ENCODE results near the gene DPM3.
A peak's percentile ranks its signal among the peaks of the same experiment; 100 is the strongest.

The DPM3 gene

DNA sequence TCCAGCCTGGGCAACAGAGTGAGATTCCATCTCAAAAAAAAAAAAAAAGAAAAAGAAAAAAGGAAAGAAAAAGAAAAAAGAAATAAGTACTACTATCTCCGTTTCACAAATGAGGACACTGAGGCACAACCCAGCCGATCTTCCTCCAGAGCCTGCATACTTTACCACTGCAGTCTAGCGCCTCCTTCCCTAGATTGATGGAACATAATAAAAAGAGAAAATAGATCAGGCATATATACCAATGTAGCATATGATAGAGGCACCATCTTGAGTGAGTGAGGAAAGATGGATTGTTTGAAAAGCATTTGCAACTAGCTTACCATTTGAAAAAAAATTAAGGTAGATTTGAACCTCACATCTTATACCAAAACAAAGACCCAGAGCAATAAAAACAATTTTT lies 5.2 kb upstream of the DPM3 start:
- DNase-seq = no peak

DNA sequence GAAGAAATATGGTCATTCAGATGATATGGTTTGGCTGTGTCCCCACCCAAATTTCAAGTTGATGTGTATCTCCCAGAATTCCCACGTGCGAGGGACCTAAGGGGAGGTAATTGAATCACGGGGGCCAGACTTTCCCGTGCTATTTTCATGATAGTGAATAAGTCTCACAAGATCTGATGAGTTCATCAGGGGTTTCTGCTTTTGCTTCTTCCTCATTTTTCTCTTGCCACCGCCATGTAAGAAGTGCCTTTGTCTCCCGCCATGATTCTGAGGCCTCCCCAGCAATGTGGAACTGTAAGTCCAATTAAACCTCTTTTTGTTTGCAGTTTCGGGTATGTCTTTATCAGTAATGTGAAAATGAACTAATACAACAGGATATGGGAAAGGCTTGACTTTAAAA lies 1.4 kb upstream of the DPM3 start:
- no peak for DNase-seq

DNA sequence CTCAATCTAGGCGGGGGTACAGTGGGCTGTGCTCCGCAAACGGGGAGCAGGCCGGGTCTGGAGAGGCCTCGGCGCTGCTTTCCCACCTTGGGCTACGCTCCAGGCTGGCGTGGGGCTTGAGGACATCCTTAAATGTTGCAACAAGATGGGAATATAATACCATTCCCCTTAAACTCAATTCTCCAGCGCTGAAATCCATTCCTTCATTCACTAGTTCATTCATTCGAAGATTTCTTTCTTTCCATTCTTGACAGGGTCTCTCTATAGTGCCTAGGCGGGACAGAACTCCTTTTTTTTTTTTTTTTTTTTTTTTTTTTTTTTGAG lies 261 bp upstream of the DPM3 start:
- no peak for DNase-seq

DNA sequence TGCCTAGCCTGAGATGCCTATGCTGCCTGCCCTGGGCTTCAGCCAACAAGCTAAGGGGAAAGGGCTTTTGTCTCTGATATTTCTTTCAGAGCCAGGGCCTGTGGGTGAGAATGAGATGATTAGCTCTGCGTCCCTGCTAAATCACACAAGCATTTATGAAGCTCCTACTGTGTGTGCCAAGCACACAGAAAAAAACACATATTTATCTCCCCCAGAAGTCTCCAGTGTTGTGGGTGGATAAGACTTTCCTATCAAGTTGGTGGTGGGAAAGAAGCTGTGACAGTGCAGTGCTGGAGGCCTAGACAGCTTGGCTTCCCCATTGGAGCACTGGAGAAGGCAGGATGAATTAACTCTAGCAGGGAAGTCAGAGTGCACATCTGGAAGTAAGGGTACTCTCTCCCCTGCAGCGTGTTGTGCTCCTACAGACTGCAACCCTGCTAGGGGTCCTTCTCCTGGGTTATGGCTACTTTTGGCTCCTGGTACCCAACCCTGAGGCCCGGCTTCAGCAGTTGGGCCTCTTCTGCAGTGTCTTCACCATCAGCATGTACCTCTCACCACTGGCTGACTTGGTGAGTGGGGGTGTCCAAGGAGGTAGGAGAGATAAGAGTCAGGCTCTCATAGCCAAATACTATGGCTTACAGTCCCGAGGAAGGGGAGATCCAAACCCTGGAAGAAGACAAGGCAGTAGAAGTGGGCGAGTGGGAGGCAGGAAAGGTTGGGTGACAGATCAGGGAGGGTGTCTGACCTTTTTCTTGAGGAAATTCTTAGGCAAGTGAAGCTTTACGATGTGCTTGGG lies 3.0 kb downstream of the DPM3 start:
- DNase-seq = no peak

DNA sequence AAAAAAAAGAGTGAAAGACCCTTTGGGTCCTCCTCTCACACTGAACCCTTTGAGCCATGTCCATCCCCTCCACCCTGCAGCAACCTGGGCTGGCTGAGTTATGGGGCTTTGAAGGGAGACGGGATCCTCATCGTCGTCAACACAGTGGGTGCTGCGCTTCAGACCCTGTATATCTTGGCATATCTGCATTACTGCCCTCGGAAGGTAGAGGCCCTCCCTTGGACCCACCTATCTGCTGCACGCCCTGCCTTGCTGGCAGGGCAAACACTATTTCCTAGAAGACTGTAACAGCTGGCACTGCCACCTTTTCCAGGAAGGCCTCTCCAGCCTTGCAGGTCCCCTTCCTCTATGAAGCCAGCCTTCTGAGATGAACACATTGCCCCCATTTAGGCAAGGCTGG lies 3.6 kb downstream of the DPM3 start:
- DNase-seq = no peak

DNA sequence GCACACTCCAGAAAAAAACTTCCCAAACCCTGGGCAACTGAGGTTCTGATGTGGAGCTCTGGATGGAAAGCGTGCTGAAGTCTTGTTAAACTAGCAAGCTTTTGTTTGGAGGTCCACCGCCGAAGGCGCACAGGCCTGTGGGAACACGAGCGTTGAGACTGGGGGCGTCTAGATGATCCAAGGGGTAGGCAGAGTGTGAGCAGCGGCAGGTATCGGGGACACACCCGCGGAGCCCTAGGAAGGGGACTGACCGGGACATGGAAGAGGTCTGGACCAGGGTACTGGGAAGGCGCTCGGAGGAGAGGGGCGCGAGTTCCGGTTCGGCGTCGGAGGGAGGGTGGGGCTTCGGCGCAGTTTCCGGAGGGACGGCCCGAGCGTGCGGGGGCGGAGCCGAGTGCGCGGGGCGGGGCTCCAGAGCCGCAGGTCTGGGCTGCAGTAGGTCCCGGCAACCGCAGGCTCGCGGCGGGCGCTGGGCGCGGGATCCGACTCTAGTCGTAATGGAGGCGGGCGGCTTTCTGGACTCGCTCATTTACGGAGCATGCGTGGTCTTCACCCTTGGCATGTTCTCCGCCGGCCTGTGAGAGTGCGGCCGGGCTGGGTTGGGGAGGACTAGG lies 4.8 kb downstream of the DPM3 start, which contains the start of gene SLC50A1:
Gene SLC50A1 (plus strand): TSS at position 438 of the 614 bp plus-strand sequence. CDS start 60 bp downstream, at position 498.
- peak; percentile 92 for DNase-seq

DNA sequence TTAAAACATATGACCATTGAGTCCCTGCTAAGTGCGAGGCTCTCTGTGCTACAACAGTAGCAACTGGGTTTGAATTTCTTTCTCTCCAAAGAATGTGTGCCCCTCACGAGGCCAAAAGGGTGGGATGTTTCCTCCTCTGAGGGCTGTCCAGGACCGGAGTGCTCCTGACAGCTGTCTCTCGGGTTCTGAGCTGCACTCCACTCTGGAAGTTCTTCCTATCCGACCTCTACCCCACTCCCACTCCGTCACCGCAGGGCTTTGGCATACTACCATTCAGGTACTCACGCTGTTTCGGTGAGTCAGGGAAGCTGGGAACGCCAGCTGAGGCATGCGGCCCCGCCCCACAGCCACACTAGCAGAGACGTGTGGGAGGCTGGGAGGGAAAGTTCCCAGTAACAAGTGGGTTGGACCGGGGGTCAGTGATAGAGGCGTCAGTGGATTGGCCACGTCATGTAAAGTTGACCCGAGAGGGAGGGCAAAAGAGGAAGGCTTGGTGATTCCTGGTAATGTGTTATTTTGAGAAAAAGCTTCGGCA lies 5.4 kb downstream of the DPM3 start:
- peak; percentile 92 for DNase-seq

DNA sequence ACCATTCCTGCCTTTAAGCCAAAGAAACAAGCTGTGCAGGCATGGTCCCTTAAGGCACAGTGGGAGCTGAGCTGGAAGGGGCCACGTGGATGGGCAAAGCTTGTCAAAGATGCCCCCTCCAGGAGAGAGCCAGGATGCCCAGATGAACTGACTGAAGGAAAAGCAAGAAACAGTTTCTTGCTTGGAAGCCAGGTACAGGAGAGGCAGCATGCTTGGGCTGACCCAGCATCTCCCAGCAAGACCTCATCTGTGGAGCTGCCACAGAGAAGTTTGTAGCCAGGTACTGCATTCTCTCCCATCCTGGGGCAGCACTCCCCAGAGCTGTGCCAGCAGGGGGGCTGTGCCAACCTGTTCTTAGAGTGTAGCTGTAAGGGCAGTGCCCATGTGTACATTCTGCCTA lies 6.0 kb downstream of the DPM3 start:
- DNase-seq = no peak

DNA sequence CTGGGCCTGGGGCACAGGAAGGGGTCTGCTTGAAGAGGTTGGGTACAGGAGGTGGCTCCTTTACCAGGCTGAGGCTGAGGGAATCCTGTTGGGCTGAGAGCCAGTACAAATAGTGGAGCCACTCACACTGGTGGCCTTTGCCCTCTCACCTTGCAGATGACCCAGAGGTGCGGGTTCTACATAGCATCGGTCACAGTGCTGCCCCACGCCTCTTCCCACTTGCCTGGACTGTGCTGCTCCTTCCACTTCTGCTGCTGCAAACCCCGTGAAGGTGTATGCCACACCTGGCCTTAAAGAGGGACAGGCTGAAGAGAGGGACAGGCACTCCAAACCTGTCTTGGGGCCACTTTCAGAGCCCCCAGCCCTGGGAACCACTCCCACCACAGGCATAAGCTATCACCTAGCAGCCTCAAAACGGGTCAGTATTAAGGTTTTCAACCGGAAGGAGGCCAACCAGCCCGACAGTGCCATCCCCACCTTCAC lies 6.5 kb downstream of the DPM3 start:
- DNase-seq = no peak

DNA sequence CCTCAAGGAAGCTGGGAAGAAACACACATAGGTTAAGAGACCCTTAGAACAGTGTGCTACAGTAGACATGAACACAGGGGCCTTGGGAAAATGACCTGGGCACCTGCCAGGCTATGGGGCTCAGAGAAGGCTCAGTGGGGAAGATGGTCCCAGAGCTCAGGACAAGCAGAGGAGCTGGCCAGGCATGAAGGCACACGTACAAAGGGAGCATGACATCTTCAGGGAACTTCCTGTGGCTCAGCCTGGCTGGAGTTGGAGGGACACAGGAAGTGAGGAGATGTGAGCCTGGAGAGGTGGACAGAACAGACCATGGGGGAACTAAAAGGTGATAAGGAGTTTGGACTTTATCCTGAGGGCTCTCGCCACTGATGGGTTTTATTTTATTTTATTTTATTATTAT lies 8.5 kb downstream of the DPM3 start:
- no peak for DNase-seq

DNA sequence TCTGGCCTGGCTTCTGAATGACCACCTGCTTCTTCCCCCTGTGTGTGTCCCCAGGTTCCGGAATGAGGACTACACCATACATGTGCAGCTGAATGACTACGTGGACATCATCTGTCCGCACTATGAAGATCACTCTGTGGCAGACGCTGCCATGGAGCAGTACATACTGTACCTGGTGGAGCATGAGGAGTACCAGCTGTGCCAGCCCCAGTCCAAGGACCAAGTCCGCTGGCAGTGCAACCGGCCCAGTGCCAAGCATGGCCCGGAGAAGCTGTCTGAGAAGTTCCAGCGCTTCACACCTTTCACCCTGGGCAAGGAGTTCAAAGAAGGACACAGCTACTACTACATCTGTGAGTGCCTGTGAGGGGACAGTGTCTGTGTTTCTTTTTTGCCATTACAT lies 9.0 kb downstream of the DPM3 start:
- DNase-seq = no peak

DNA sequence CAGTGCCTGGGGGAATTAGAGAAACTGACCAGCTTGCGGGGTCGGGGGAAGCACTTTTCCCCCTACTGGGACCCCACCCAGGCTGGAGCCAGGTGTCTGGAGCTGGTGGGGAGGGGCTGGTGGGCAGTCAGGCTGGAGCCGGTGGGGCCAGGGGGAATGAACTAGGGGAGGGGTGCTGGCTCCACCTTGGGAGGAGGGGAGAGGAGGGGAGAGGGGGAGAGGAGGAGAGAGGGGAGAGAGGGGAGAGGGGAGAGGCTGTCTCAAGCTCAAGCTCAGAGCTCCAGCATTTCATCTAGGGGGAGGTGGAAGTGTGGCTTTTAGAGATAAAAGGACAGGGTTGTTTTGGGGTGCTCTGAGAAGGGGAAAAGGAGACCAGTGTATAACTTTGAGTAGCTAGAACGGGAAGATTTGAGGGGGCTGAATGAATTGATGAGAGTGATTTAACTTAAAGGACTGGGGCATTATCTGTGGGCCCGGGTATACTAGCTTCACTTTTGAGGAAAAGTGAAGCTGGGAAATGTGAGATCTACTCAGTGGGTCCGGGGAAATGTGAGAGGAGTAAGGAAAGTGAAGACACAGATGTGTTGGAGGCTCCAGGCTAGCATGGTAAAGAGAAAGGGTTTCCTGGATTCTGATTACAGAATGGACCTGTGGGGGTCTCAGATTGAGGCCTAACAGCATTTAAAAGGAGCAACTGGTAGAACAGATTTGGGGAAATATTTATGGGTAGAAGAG lies 9.9 kb downstream of the DPM3 start:
- DNase-seq = no peak

DNA sequence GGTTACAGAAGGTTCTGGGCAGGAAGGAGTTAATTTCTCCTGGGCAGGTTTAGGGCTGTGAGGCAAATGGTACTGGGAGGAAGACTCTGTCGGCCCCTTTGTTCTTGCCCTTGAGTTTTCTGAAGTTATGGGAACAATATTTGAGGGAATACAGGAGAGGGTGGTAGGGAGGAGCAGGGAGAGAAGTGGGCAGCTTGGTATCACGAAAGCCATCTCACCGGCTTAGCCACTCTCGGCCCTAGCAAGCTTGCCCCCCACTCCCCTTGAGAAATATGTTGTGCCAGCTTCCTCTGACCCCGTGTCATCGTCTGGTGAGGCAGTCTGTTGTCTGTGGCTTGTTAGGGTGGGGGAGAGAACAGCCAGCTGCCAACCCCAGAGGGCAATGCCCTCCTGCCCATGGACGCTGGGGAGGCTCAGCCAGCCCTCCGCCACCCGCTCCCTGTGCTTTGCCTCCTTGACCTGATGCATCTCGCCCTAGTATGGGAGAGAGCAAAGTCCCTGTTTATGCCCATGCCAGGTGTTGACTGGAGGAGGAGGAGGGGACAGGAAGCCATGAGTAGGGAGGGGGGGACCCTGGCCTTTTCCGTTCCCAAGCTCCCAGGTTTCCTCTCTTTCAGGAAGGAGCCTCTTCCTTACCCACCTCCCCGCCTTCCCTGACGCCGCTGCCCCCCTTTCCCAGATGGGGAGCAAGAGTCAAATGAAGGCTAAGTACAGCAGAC lies 11.4 kb downstream of the DPM3 start:
- no peak for DNase-seq

DNA sequence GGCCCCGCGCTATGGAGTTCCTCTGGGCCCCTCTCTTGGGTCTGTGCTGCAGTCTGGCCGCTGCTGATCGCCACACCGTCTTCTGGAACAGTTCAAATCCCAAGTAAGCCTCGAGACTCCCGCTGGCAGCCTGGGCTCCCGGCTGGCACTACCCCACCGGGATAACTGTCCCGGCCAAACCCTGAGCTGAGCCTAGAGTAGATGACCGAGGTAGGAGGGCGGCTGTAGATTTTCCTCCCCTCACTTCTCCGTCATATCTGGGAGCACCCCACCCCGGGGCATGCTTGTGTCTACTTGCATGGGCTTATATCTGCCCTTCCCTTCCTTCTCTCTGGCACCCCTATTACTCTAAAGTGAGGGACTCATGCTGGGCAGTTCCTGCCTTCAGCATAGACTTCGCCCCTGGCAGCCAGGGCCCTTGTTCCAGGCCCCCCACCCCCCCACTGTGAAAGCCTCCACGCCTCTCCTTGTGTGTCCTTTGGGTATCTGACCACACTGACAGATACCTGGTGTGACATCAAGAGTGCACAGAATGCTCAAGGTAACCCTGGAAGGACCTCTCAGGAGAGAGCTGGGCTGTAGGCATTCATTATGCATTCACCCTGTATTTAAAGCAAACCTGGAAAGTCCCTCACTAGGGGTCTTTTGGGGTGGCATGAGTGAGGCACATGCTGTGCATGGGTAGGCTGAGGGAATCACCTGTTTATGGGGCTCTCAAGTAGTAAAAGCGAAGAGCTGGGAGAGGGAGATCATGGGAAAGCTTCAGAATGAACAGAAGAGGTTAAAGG lies 12.2 kb downstream of the DPM3 start:
- no peak for DNase-seq

DNA sequence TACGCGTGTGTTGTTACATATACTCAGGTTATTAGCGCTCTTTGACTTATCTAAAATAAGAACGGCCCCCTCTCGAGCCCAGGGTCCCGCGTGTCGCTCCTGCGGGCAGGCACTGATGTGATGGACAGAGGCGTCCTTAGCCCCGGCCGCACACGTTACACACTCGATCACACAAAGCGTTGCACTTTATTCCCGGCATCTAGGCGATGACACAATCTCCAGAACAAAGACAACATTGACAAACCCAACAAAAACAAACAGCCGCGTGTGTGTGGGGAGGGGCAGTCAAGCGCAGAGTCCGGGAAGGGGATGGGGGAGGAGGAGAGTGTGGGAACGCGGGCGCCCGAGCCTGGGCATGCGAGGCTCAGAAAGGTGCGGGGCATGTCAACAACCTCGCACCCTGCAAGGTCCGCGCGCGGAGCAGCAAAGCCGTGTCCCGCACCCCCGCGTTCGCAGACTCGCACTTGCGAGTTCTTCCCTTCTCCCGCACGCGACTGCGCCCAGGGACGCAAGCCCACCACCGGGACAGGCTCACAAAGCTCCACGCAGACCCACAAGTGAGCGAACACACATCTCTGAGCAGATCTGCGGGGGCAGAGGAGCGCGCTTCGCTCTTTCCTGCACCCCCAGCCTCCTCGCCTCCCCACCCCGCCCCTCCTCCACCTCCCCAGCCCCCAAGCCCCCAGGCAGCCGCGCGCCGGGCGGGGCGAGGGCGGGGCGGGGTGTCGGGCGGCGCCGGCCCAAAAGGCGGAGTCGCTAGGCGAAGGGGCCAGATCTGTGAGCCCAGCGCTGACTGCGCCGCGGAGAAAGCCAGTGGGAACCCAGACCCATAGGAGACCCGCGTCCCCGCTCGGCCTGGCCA lies 13.0 kb downstream of the DPM3 start, which contains the start of gene EFNA1:
Gene EFNA1 (plus strand): TSS at position 772 of the 862 bp plus-strand sequence. CDS start 102 bp downstream, outside the sequence.
- peak; percentile 24 for DNase-seq

DNA sequence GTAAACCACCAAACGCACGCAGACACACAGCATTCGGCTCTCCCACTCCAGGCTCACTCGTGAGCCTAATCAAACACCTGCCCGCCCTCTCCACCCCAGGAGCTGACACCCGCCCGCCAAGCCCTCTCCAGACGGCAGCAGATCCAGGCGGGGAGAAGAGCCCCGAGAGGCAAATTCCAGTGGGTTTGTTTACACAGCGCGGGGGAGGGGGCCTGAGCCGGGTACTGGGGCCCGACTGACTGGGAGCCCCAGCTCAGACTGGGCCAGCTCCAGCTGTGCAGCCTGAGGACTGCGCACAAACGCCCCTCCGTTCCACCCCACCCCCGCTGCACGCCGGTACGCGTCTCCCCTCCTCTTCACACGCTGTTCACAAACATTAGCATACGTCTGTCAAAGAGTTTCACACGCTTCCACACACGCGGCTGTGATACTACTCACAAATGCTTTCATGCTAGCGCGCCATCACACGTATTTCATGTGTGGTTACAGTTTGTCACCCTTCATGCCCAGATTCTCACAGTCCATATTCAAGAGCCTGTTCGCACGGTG lies 13.7 kb downstream of the DPM3 start:
- DNase-seq = no peak

DNA sequence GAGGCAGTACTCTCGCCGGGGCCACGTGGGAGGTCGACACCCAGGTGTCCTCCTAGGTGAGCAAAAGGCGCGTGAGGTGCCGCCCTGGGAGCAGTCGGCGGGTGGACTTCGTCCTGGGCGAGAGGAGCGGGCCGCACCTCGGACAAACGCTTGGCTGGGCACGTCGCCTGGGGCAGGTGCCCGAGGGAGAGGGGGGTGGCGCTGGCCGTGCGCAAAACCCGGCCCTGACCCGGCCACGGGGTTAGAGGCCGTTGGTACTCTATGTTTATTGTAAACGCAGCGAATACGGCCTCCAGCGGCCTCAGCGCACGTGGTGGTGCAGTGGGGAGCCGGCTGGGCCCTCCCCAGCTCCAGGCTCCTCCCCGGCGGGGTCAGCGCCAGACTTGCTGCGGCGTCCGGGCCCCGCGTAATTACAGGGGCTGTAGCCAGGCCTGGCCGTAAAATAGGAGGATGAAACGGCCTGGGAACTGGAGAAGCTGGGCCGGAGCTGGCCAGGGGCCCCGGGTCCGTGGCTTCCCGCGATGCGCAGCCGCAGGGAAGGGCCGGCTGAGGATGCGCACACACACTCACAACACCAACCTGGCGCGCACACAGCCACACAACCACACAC lies 14.3 kb downstream of the DPM3 start:
- DNase-seq = no peak

DNA sequence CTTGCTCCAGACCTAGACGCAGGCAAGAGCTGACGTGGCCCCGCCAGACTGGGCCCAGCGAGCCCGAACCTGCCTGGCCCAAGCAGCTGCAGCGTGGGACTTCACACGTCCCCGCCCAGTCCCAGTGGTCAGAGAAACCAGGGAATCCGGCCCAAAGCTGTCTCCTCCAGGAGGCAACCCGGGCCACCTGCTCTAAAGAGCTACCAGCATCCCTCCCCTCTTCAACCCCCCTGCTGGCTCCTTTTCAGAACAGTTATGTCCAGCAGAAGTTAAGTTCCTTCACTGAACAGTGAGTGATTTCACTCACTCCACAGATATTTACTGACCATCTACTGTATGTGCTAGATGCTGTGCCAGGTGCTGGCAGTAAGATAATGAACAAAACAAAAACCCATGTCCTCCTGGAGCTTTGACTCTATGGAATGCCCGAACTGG lies 14.8 kb downstream of the DPM3 start:
- no peak for DNase-seq

DNA sequence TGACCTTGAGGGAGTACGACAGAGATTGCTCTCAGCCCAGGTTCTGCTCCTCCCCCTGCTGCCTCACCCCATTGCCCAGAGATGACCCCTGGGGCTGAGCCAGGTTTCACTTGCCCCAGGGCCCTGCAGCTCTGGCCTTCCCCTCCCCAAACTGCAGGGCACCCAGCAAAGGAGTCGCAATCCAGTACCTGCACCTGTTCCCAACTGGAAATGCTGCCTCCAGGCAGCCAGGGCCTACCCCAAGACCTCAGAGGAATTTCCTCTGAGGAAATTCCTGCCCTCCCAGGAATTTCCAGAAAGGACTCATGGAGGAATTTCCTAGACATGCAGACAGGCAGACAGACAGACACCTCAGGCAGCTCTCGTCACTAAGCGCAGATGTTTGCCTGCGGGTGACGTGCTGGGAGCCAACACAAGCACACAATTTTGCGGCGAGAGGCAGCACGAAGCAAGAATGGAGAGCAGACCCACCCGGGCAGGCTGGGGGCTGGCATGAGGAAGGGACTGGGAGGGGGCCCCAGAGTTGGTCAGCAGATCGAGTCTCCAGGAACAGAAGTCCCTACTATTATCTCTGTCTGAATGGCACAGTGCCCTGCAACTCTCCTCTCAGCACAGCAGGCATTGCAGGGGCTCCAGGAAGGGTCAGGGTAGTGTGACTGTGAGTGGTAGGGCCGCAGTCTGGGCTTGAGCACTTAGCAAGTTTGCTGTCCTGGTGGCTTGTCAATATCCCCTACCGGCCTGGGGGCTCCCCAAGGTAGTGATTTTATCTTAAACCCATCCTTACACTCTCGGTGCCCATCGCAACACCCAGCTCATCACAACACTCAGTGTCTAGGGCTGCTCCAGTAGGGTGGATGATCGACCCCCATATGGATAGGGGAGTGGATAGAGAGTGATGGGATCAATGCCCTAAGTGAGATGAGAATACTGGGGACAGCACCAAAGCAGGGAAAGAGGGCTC lies 15.5 kb downstream of the DPM3 start:
- DNase-seq = peak; percentile 38
